H9 (cell line): ENCODE results near the gene AKT1. TPM values are rescaled to one million over a fixed set of nuclear protein-coding genes. Genes with fewer than 3 reads are reported as not detected.

Experiments
- DNase-seq: peaks from one replicate; pipeline ENCODE4 v3.0.0-alpha.2; 2017
- H2AFZ ChIP-seq: one replicate; pipeline ENCODE4 v1.6.1; 2013; ENCODE audit warnings: mild to moderate bottlenecking, low read length, control low read depth, moderate library complexity
- H2AK5ac ChIP-seq: 2 replicates; pipeline ENCODE4 v1.6.1; 2013; ENCODE audit warnings: low read length, control low read depth, mixed read lengths; ENCODE audit not compliant: insufficient read length
- H2BK120ac ChIP-seq: one replicate; pipeline ENCODE4 v1.6.1; 2013; ENCODE audit warnings: low read depth, mild to moderate bottlenecking, low read length, control low read depth, inconsistent platforms; ENCODE audit not compliant: poor library complexity, severe bottlenecking
- H2BK12ac ChIP-seq: 2 replicates; pipeline ENCODE4 v1.6.1; 2013; ENCODE audit warnings: low read length, control low read depth, mixed read lengths, low read depth; ENCODE audit not compliant: insufficient read length
- H2BK15ac ChIP-seq: 2 replicates; pipeline ENCODE4 v1.6.1; 2013; ENCODE audit warnings: low read depth, low read length, control low read depth
- H2BK20ac ChIP-seq: one replicate; pipeline ENCODE4 v1.6.1; 2013; ENCODE audit warnings: low read depth, mild to moderate bottlenecking, low read length, control low read depth, inconsistent platforms; ENCODE audit not compliant: poor library complexity, severe bottlenecking
- H2BK5ac ChIP-seq: 2 replicates; pipeline ENCODE4 v1.6.1; 2013; ENCODE audit warnings: low read length, control low read depth, mixed read lengths; ENCODE audit not compliant: insufficient read length
- H3K14ac ChIP-seq: 2 replicates; pipeline ENCODE4 v1.6.1; 2013; ENCODE audit warnings: low read length, control low read depth; ENCODE audit not compliant: insufficient read depth
- H3K18ac ChIP-seq: 2 replicates; pipeline ENCODE4 v1.6.1; 2013; ENCODE audit warnings: low read depth, mild to moderate bottlenecking, mixed read lengths, low read length, control low read depth; ENCODE audit not compliant: insufficient read length
- H3K23ac ChIP-seq: 2 replicates; pipeline ENCODE4 v1.6.1; 2013; ENCODE audit warnings: low read length, control low read depth, mixed read lengths, low read depth; ENCODE audit not compliant: insufficient read length
- H3K23me2 ChIP-seq: 2 replicates; pipeline ENCODE4 v1.6.1; 2013; ENCODE audit warnings: low read depth, mild to moderate bottlenecking, mixed read lengths, low read length, control low read depth; ENCODE audit not compliant: insufficient read length, poor library complexity, severe bottlenecking
- H3K27ac ChIP-seq: 2 replicates; pipeline ENCODE4 v1.5.1; 2013; ENCODE audit warnings: low read length, control low read depth, mixed read lengths, low read depth; ENCODE audit not compliant: insufficient read length
- H3K27me3 ChIP-seq: 2 replicates; pipeline ENCODE4 v1.6.1; 2013; ENCODE audit warnings: low read length, control low read depth, inconsistent platforms; ENCODE audit not compliant: insufficient read depth
- H3K4ac ChIP-seq: 2 replicates; pipeline ENCODE4 v1.6.1; 2013; ENCODE audit warnings: low read depth, mild to moderate bottlenecking, control low read depth, inconsistent platforms, low read length, moderate library complexity
- H3K4me1 ChIP-seq: 2 replicates; pipeline ENCODE4 v1.6.1; 2013; ENCODE audit warnings: low read length, control low read depth, inconsistent platforms; ENCODE audit not compliant: insufficient read depth
- H3K4me2 ChIP-seq: 2 replicates; pipeline ENCODE4 v1.6.1; 2013; ENCODE audit warnings: low read length, control low read depth, mixed read lengths; ENCODE audit not compliant: insufficient read length, insufficient read depth
- H3K56ac ChIP-seq: 2 replicates; pipeline ENCODE4 v1.6.1; 2013; ENCODE audit warnings: low read depth, mild to moderate bottlenecking, mixed read lengths, low read length, control low read depth; ENCODE audit not compliant: insufficient read length
- H3K79me1 ChIP-seq: 2 replicates; pipeline ENCODE4 v1.6.1; 2013; ENCODE audit warnings: low read depth, mild to moderate bottlenecking, moderate library complexity, low read length, control low read depth, inconsistent platforms; ENCODE audit not compliant: insufficient read depth, poor library complexity, severe bottlenecking
- H3K79me2 ChIP-seq: 2 replicates; pipeline ENCODE4 v1.6.1; 2013; ENCODE audit warnings: low read length, control low read depth, inconsistent platforms; ENCODE audit not compliant: insufficient read depth
- H3K9ac ChIP-seq: 2 replicates; pipeline ENCODE4 v1.6.1; 2013; ENCODE audit warnings: low read length, control low read depth, mixed read lengths; ENCODE audit not compliant: insufficient read length; ENCODE audit errors: extremely low read depth
- H3K9me3 ChIP-seq: one replicate; pipeline ENCODE4 v1.6.1; 2013; ENCODE audit warnings: low read depth, low read length, inconsistent platforms; ENCODE audit not compliant: control insufficient read depth
- H3T11ph ChIP-seq: one replicate; pipeline ENCODE4 v1.6.1; 2013; ENCODE audit warnings: mild to moderate bottlenecking, low read length, control low read depth, inconsistent platforms
- H4K20me1 ChIP-seq: one replicate; pipeline ENCODE4 v1.6.1; 2013; ENCODE audit not compliant: control insufficient read depth, insufficient read length, insufficient read depth
- H4K5ac ChIP-seq: 2 replicates; pipeline ENCODE4 v1.6.1; 2013; ENCODE audit warnings: low read depth, mild to moderate bottlenecking, mixed read lengths, low read length, control low read depth; ENCODE audit not compliant: insufficient read length
- H4K8ac ChIP-seq: replicated peaks from 2 replicates; pipeline ENCODE4 v1.6.1; 2013; ENCODE audit warnings: low read length, control low read depth, mixed read lengths, low read depth; ENCODE audit not compliant: insufficient read length
- H4K91ac ChIP-seq: 2 replicates; pipeline ENCODE4 v1.6.1; 2013; ENCODE audit warnings: low read depth, mild to moderate bottlenecking, moderate library complexity, mixed read lengths, low read length, control low read depth; ENCODE audit not compliant: insufficient read length
- H3K27ac Mint-ChIP-seq, 3 experiments: 2 replicates in 2 of 3; 3 replicates in 1 of 3; pipeline ENCODE4 v1.8.0; 2020 to 2021; ENCODE audit warnings: mixed read lengths in 3 of 3, mild to moderate bottlenecking in 1 of 3, moderate library complexity in 1 of 3
- H3K27me3 Mint-ChIP-seq: 2 replicates; pipeline ENCODE4 v1.8.0; 2021; ENCODE audit warnings: low read depth, mild to moderate bottlenecking, moderate library complexity, mixed read lengths
- H3K36me3 Mint-ChIP-seq, 3 experiments: 2 replicates in 2 of 3; 3 replicates in 1 of 3; pipeline ENCODE4 v1.8.0; 2020 to 2021; ENCODE audit warnings: low read depth in 3 of 3, mixed read lengths in 3 of 3; ENCODE audit not compliant: insufficient read depth in 1 of 3
- H3K4me1 Mint-ChIP-seq, 2 experiments: 2 replicates each; pipeline ENCODE4 v1.8.0; 2020; ENCODE audit warnings: mixed read lengths in 2 of 2
- H3K4me3 Mint-ChIP-seq, 2 experiments: 2 replicates in 1 of 2; 3 replicates in 1 of 2; pipeline ENCODE4 v1.8.0; 2020 to 2021; ENCODE audit warnings: mild to moderate bottlenecking in 2 of 2, mixed read lengths in 2 of 2, moderate library complexity in 1 of 2
- H3K9me3 Mint-ChIP-seq, 2 experiments: 2 replicates in 1 of 2; 3 replicates in 1 of 2; pipeline ENCODE4 v1.8.0; 2020; ENCODE audit warnings: mild to moderate bottlenecking in 2 of 2, mixed read lengths in 2 of 2, moderate library complexity in 1 of 2
- CTCF ChIP-seq: fragments of 200-600 bp; sonication (generic); conservative IDR thresholded peaks from 3 replicates; pipeline ENCODE4 v1.8.0; 2021; ENCODE audit warnings: antibody characterized with exemption, mild to moderate bottlenecking
- WGBS: extraction: QIAGEN DNeasy Blood & Tissue Kit; methylation state at CpG from one replicate; pipeline ENCODE4 v1.1.7; 2013; ENCODE audit warnings: missing lambda C conversion rate, low lambda C conversion rate, mixed read lengths; ENCODE audit not compliant: insufficient read length; ENCODE audit errors: extremely low coverage; 5-methylcytosine and 5-hydroxymethylcytosine counted together
- total RNA-seq: library from RNA; stranded (reverse); gene quantifications from 2 replicates; pipeline ENCODE4 v1.2.1, GENCODE V29; 2021

The AKT1 gene
- total RNA-seq, 1 experiment from 2014 or later: 101 TPM

- Mint-ChIP-seq H3K4me1 (no peaks in the 10 kb centered on the region), H3K36me3 (peaks cover 3 to 17% (median 8%) of the 10 kb centered on the region in 3 experiments; a peak in 5 of 7 replicates), H3K4me3 (no peak overlapping the region), H3K9me3 (no peaks in the 10 kb centered on the region), H3K27ac (no peak overlapping the region; a peak in 1 of 7 replicates), H3K27me3 (no peaks in the 10 kb centered on the region)
- Histone ChIP-seq H2AFZ (no peak overlapping the region), H3K18ac (no peak overlapping the region), H4K5ac (no peak overlapping the region), H2BK120ac (no peak overlapping the region), H3K79me1 (no peaks in the 10 kb centered on the region), H3K23me2 (no peaks in the 10 kb centered on the region), H3K4me2 (no peak overlapping the region), H3K4ac (no peak overlapping the region), H3K23ac (no peak overlapping the region), H3K9ac (no peak overlapping the region), H3K9me3 (no peaks in the 10 kb centered on the region), H4K8ac (no peak overlapping the region), H3K56ac (no peak overlapping the region), H4K91ac (no peak overlapping the region), H3K14ac (no peak overlapping the region), H2BK20ac (no peak overlapping the region), H3K27me3 (no peaks in the 10 kb centered on the region), H2BK15ac (no peak overlapping the region), H4K20me1 (no peaks in the 10 kb centered on the region), H2BK5ac (no peak overlapping the region), H3T11ph (no peak overlapping the region), H3K4me1 (no peaks in the 10 kb centered on the region), H3K27ac (no peak overlapping the region), H2AK5ac (no peak overlapping the region), H3K79me2 (no peaks in the 10 kb centered on the region), H2BK12ac (no peak overlapping the region)
- no CpG with 5 or more reads among the region's 32 CpGs for WGBS
- no peak for TF ChIP-seq CTCF
- no peak for DNase-seq
These were observed 15.6 kb downstream of the AKT1 start for GRCh38 chr14:104779776-104780512.
